ENCODE data around the gene TCF4. TPM values are rescaled to one million over a fixed set of nuclear protein-coding genes. Genes with fewer than 3 reads are reported as not detected.
A peak's percentile ranks its signal among the peaks of the same experiment; 100 is the strongest.

The TCF4 gene
- total and polyA plus RNA-seq, 2 experiments from 2014 or later: 77.7 to 89.2 TPM

DNA sequence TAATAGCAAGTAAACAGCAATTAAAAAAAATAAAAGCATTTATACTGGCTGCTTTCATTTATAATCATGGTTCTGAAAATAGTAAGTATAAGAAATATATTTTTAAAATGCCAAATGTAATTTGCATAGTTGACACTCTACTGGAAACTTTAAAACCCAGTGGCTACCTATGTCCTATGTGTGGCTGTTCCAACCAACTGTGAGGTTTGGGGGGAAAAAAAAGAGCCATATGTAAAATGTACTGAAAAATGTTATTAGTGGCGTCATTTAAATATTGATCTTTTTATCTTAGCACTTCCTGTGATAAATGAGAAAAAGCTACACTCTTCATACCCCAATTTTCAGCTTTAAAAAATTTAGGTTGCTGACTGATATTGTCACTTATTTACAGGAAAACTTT lies 270.7 kb downstream of the TCF4 start (continued):
- TF ChIP-seq, protein P1, sequence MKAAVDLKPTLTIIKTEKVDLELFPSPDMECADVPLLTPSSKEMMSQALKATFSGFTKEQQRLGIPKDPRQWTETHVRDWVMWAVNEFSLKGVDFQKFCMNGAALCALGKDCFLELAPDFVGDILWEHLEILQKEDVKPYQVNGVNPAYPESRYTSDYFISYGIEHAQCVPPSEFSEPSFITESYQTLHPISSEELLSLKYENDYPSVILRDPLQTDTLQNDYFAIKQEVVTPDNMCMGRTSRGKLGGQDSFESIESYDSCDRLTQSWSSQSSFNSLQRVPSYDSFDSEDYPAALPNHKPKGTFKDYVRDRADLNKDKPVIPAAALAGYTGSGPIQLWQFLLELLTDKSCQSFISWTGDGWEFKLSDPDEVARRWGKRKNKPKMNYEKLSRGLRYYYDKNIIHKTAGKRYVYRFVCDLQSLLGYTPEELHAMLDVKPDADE (IDR thresholded peaks at IDR 0.05): no peak
- TF ChIP-seq, protein P2, sequence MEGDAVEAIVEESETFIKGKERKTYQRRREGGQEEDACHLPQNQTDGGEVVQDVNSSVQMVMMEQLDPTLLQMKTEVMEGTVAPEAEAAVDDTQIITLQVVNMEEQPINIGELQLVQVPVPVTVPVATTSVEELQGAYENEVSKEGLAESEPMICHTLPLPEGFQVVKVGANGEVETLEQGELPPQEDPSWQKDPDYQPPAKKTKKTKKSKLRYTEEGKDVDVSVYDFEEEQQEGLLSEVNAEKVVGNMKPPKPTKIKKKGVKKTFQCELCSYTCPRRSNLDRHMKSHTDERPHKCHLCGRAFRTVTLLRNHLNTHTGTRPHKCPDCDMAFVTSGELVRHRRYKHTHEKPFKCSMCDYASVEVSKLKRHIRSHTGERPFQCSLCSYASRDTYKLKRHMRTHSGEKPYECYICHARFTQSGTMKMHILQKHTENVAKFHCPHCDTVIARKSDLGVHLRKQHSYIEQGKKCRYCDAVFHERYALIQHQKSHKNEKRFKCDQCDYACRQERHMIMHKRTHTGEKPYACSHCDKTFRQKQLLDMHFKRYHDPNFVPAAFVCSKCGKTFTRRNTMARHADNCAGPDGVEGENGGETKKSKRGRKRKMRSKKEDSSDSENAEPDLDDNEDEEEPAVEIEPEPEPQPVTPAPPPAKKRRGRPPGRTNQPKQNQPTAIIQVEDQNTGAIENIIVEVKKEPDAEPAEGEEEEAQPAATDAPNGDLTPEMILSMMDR (conservative IDR thresholded peaks at IDR 0.05; ENCODE audit: low read depth in 2 of 2): no peak
- TF ChIP-seq NANOG (IDR thresholded peaks at IDR 0.05; ENCODE audit: borderline replicate concordance) (no peak), REST (IDR thresholded peaks at IDR 0.05; ENCODE audit: unreplicated experiment) (no peak), EZH2 (IDR thresholded peaks at IDR 0.05; ENCODE audit: low read depth, unreplicated experiment) (no peak), EZH2phosphoT487 (IDR thresholded peaks at IDR 0.05; ENCODE audit: unreplicated experiment) (no peak), JUNB (IDR thresholded peaks at IDR 0.05; ENCODE audit: unreplicated experiment) (no peak), POLR2AphosphoS5 (IDR thresholded peaks at IDR 0.05; ENCODE audit: low read depth) (no peak)

GRCh38 chr18:55316486-55317184 lies 271.4 kb downstream of the TCF4 start:
- ATAC-seq: no peak
- peaks cover 54% of the 10 kb centered on the region for H3K79me2 ChIP-seq (replicated peaks; ENCODE audit: insufficient read depth)
- H3K4me2 ChIP-seq: no peak overlapping the region; the same call in 1 of the 2 replicates
- H3K4me3 ChIP-seq: no peak overlapping the region
- H4K20me1 ChIP-seq (replicated peaks; ENCODE audit: insufficient read depth): no peaks in the 10 kb centered on the region
- no peaks in the 10 kb centered on the region for H3K9me2 ChIP-seq (ENCODE audit: insufficient read depth)
- H3F3A ChIP-seq (replicated peaks; ENCODE audit: low read depth): no peaks in the 10 kb centered on the region
- no peak for DNase-seq (ENCODE audit: low spot score)
- no peak overlapping the region for H3K27ac ChIP-seq (ENCODE audit: low read depth)
- H3K27me3 Mint-ChIP-seq (ENCODE audit: insufficient read depth, low read depth, poor library complexity): peaks cover 3% of the 10 kb centered on the region
- H3K36me3 ChIP-seq (ENCODE audit: insufficient read depth): no peaks in the 10 kb centered on the region
- no peak overlapping the region for H2AFZ ChIP-seq
- no peaks in the 10 kb centered on the region for H3K36me3 Mint-ChIP-seq (ENCODE audit: low read depth)
- H3K27ac Mint-ChIP-seq: peak overlapping the region; percentile 45
- no peaks in the 10 kb centered on the region for H3K27me3 ChIP-seq (ENCODE audit: insufficient read depth)
- H3K4me1 ChIP-seq (ENCODE audit: insufficient read depth): peaks cover 78% of the 10 kb centered on the region
- H3K4me3 Mint-ChIP-seq: no peak overlapping the region
- no peaks in the 10 kb centered on the region for H3K9me3 Mint-ChIP-seq
- peaks cover 80% of the 10 kb centered on the region for H3K4me1 Mint-ChIP-seq
- TF ChIP-seq ZNF331 (CRISPR knock-in tag; IDR thresholded peaks at IDR 0.05; ENCODE audit: low read depth): no peak
- TF ChIP-seq STAT1 (IDR thresholded peaks at IDR 0.05; ENCODE audit: unreplicated experiment): no peak
- no peak for TF ChIP-seq EZH2phosphoT487 (IDR thresholded peaks at IDR 0.05; ENCODE audit: unreplicated experiment)
- TF ChIP-seq EZH2 (IDR thresholded peaks at IDR 0.05; ENCODE audit: low read depth, unreplicated experiment): no peak
- no peak for TF ChIP-seq POLR2AphosphoS5 (IDR thresholded peaks at IDR 0.05; ENCODE audit: low read depth)
- TF ChIP-seq CREB1 (CRISPR knock-in tag; IDR thresholded peaks at IDR 0.05; ENCODE audit: low read depth): no peak
- TF ChIP-seq, protein P2 (conservative IDR thresholded peaks at IDR 0.05; ENCODE audit: low read depth in 2 of 2): no peak

Data from GM23338 (cell line).